ENCODE measurements around the gene PPP3CB. TPM values are rescaled to one million over a fixed set of nuclear protein-coding genes. Genes with fewer than 3 reads are reported as not detected.

The PPP3CB gene
- total and polyA plus RNA-seq, 2 donors (not counting 3 experiments of a cell fraction or from before 2014, with no cell fraction given) = 13.5 to 30.4 TPM

DNA sequence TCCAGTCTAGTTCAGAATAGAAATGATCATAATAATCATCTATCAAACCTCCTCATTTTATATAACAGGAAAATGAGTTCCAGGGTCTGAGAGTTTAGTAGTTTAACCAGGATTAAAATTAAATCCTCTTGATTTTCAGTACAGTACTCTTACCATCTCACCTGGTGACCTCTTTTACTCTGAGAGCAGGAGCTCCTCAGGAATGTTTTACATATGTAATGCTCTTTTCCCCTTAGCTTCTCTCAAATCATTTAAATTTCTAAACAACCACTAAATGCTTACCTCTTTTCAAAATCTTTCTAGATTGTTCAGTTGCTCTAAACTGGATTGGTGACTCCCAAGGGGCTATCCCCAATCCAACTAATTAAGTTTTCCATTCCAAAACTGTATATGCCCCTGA is 10.2 kb upstream of the PPP3CB start:
- H3K9me3 ChIP-seq (replicated peaks; ENCODE audit: control insufficient read depth, insufficient read depth, low read length) = no peaks in the 10 kb centered on the region
- no peak overlapping the region for H2AFZ ChIP-seq (ENCODE audit: low read depth, low read length)
- FAIRE-seq (no peak), DNase-seq (ENCODE audit: low read depth, low spot score) (no peak)
- dilution Hi-C loops (cut with MboI; ENCODE audit: extremely low pct_ligation_motif_present, low sequenced_read_pairs) (no loop called here), intact Hi-C loops (cut with micrococcal nuclease) (no loop called here)
- no peak overlapping the region for H3K9ac ChIP-seq (replicated peaks; ENCODE audit: extremely low read depth, insufficient read depth, low read length)
- H3K4me1 ChIP-seq (ENCODE audit: control insufficient read depth, extremely low read depth, insufficient read depth, low read length) = peaks cover 11% of the 10 kb centered on the region
- no peak overlapping the region for H3K27ac ChIP-seq (ENCODE audit: insufficient read depth, low read depth, low read length)
- H3K4me2 ChIP-seq (ENCODE audit: insufficient read depth, low read length) = no peak overlapping the region
- no peaks in the 10 kb centered on the region for H3K27me3 ChIP-seq (ENCODE audit: control insufficient read depth in 2 of 2, insufficient read depth in 2 of 2, low read length in 2 of 2)
- no TSS peak for BruUV-seq (replicated peaks)
- no peak overlapping the region for H3K4me3 ChIP-seq (replicated peaks in 1 of 3; ENCODE audit: insufficient read depth in 1 of 3, low read depth in 1 of 3, low read length in 3 of 3)
- no peaks in the 10 kb centered on the region for H3K9me1 ChIP-seq (replicated peaks; ENCODE audit: control insufficient read depth, extremely low read depth, insufficient read depth, low read length)
- H3K79me2 ChIP-seq (ENCODE audit: control insufficient read depth, insufficient read depth, low read length) = no peaks in the 10 kb centered on the region
- H3K36me3 ChIP-seq (ENCODE audit: control insufficient read depth in 2 of 2, extremely low read depth in 1 of 2, insufficient read depth in 2 of 2, low read length in 2 of 2) = peaks cover 0 to 4% of the 10 kb centered on the region in 2 experiments
- CTCF ChIA-PET = no interaction called here
- TF ChIP-seq GATA2 (IDR thresholded peaks at IDR 0.05; ENCODE audit: insufficient read depth, insufficient read length, low read depth, low read length) (no peak), MYC (IDR thresholded peaks at IDR 0.05; ENCODE audit: low read depth, low read length) (no peak), FOS (IDR thresholded peaks at IDR 0.05; ENCODE audit: borderline replicate concordance, insufficient read depth, low read length) (no peak), CTCF (IDR thresholded peaks at IDR 0.05; ENCODE audit: extremely low read depth in 1 of 2, insufficient read depth in 1 of 2, low read depth in 1 of 2, low read length in 2 of 2) (no peak), POLR2AphosphoS5 (IDR thresholded peaks at IDR 0.05; ENCODE audit: insufficient read depth, low read depth, low read length) (no peak), POLR2A (IDR thresholded peaks at IDR 0.05; ENCODE audit: low read depth, low read length) (no peak), JUN (IDR thresholded peaks at IDR 0.05; ENCODE audit: borderline replicate concordance, insufficient read depth, insufficient read length, low read depth) (no peak)
- H4K20me1 ChIP-seq (replicated peaks; ENCODE audit: control insufficient read depth, extremely low read depth, insufficient read depth, low read length) = no peaks in the 10 kb centered on the region
- POLR2A ChIA-PET = no interaction called here

Measured in endothelial cell of umbilical vein (primary cell).